ENCODE measurements around the gene LSAMP. TPM values are rescaled to one million over a fixed set of nuclear protein-coding genes. Genes with fewer than 3 reads are reported as not detected.

Gene LSAMP
- total and polyA plus RNA-seq, 2 donors (not counting 1 experiment from before 2014, with no cell fraction given) = not detected

DNA sequence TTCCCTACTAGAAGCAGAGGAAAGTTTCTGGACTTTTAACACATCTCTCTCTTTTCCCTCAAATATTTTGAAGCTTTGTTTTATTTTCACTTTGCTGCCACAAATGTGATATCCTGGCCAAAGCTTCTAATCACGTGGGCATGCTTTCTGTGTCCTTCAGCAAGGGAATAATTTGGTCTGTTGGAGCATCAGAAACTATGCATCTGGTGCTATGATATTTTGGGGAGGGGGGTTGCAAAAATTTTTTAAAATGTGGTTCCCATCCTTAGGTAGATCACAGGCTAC lies 567.7 kb downstream of the LSAMP start:
- no peak for TF ChIP-seq EZH2 (IDR thresholded peaks at IDR 0.05; ENCODE audit: borderline replicate concordance, insufficient read depth, low read depth, low read length, poor library complexity, severe bottlenecking)
- no peak overlapping the region for H3K4me3 ChIP-seq (ENCODE audit: control extremely low read depth in 1 of 5, extremely low read depth in 1 of 5, insufficient read depth in 1 of 5, low read depth in 2 of 5, low read length in 4 of 5)
- H3K4me2 ChIP-seq (replicated peaks; ENCODE audit: low read depth, low read length, poor library complexity, severe bottlenecking) = no peak overlapping the region
- H3K4me1 ChIP-seq (ENCODE audit: control insufficient read depth in 2 of 2, insufficient read depth in 2 of 2, low read length in 2 of 2) = no peaks in the 10 kb centered on the region
- WGBS (ENCODE audit: insufficient coverage) = 11% methylated on average over 1 of the region's 1 CpG
- H3K79me2 ChIP-seq (ENCODE audit: control insufficient read depth, insufficient read depth, low read length) = no peaks in the 10 kb centered on the region
- H3K27me3 ChIP-seq (replicated peaks in 1 of 4; ENCODE audit: control extremely low read depth in 1 of 4, control insufficient read depth in 3 of 4, insufficient read depth in 4 of 4, low read length in 3 of 4) = no peaks in the 10 kb centered on the region
- H2AFZ ChIP-seq (ENCODE audit: insufficient read depth, low read depth, low read length, poor library complexity, severe bottlenecking) = no peak overlapping the region
- intact Hi-C loops (cut with micrococcal nuclease) = no loop called here
- DNase-seq (no peak), ATAC-seq (ENCODE audit: low read depth) (no peak)
- no peak overlapping the region for H3K9ac ChIP-seq (ENCODE audit: low read length)
- Mint-ChIP-seq H3K4me1 (no peaks in the 10 kb centered on the region), H3K27me3 (peaks cover 9% of the 10 kb centered on the region), H3K9me3 (ENCODE audit: insufficient read depth) (no peaks in the 10 kb centered on the region), H3K4me3 (no peak overlapping the region), H3K27ac (no peak overlapping the region)
- no peak overlapping the region for H3K27ac ChIP-seq (ENCODE audit: low read length in 2 of 2)
- no peaks in the 10 kb centered on the region for H3K36me3 ChIP-seq (replicated peaks in 1 of 2; ENCODE audit: control extremely low read depth in 1 of 2, control insufficient read depth in 1 of 2, extremely low read depth in 1 of 2, insufficient read depth in 2 of 2, low read length in 1 of 2)
- CTCF ChIA-PET = no interaction called here
- H4K20me1 ChIP-seq (ENCODE audit: control insufficient read depth, insufficient read depth, low read length, poor library complexity, severe bottlenecking) = no peaks in the 10 kb centered on the region
- no peaks in the 10 kb centered on the region for H3K9me3 ChIP-seq (ENCODE audit: control extremely low read depth in 1 of 3, control insufficient read depth in 2 of 3, insufficient read depth in 1 of 3, low read length in 2 of 3)
- POLR2A ChIA-PET = no interaction called here

DNA sequence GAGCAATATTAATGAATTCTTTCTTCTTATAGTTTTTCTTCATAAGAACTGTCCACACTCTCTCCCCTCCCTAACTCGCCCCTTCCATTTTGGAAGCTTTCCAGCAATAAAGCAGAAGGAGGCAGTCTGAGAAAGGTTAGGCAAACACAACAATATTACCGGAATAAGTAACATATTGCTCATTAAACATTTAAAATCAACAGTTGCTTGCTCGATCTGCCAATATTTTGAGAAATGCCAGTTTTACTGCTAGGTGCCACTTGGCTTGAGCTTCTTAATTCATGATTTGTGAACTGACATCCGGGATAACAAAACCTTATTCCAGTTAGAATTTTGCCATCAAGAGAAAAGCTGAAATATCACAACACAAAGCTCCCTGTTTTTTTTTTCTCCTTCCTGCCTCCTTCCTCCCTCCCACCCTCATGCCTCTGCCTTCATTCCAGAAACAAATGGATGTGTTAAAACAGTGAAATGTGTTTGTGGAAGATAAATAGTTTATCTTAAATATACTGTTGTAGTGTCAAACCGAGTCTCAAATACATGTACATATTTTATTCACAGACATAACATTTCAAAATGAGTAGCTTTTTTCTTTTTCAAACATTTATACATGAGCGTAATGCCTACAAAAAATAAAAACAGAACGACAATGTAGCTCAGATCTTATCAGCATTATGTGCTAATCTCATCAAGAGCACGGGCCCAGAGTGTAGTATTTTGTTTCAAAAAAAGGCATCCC lies 568.2 kb downstream of the LSAMP start:
- H3K9me3 Mint-ChIP-seq (ENCODE audit: insufficient read depth) = no peaks in the 10 kb centered on the region
- Histone ChIP-seq H3K79me2 (ENCODE audit: control insufficient read depth, insufficient read depth, low read length) (no peaks in the 10 kb centered on the region), H3K27ac (ENCODE audit: low read length in 2 of 2) (no peak overlapping the region), H3K9me3 (ENCODE audit: control extremely low read depth in 1 of 3, control insufficient read depth in 2 of 3, insufficient read depth in 1 of 3, low read length in 2 of 3) (no peaks in the 10 kb centered on the region), H3K36me3 (replicated peaks in 1 of 2; ENCODE audit: control extremely low read depth in 1 of 2, control insufficient read depth in 1 of 2, extremely low read depth in 1 of 2, insufficient read depth in 2 of 2, low read length in 1 of 2) (no peaks in the 10 kb centered on the region), H3K4me2 (replicated peaks; ENCODE audit: low read depth, low read length, poor library complexity, severe bottlenecking) (no peak overlapping the region), H4K20me1 (ENCODE audit: control insufficient read depth, insufficient read depth, low read length, poor library complexity, severe bottlenecking) (no peaks in the 10 kb centered on the region), H3K4me1 (ENCODE audit: control insufficient read depth in 2 of 2, insufficient read depth in 2 of 2, low read length in 2 of 2) (no peaks in the 10 kb centered on the region), H3K27me3 (replicated peaks in 1 of 4; ENCODE audit: control extremely low read depth in 1 of 4, control insufficient read depth in 3 of 4, insufficient read depth in 4 of 4, low read length in 3 of 4) (no peaks in the 10 kb centered on the region), H3K4me3 (ENCODE audit: control extremely low read depth in 1 of 5, extremely low read depth in 1 of 5, insufficient read depth in 1 of 5, low read depth in 2 of 5, low read length in 4 of 5) (no peak overlapping the region), H3K9ac (ENCODE audit: low read length) (no peak overlapping the region), H2AFZ (ENCODE audit: insufficient read depth, low read depth, low read length, poor library complexity, severe bottlenecking) (no peak overlapping the region)
- DNase-seq (no peak), ATAC-seq (ENCODE audit: low read depth) (no peak)
- H3K4me3 Mint-ChIP-seq = no peak overlapping the region
- peaks cover 11% of the 10 kb centered on the region for H3K27me3 Mint-ChIP-seq
- TF ChIP-seq, protein P1, sequence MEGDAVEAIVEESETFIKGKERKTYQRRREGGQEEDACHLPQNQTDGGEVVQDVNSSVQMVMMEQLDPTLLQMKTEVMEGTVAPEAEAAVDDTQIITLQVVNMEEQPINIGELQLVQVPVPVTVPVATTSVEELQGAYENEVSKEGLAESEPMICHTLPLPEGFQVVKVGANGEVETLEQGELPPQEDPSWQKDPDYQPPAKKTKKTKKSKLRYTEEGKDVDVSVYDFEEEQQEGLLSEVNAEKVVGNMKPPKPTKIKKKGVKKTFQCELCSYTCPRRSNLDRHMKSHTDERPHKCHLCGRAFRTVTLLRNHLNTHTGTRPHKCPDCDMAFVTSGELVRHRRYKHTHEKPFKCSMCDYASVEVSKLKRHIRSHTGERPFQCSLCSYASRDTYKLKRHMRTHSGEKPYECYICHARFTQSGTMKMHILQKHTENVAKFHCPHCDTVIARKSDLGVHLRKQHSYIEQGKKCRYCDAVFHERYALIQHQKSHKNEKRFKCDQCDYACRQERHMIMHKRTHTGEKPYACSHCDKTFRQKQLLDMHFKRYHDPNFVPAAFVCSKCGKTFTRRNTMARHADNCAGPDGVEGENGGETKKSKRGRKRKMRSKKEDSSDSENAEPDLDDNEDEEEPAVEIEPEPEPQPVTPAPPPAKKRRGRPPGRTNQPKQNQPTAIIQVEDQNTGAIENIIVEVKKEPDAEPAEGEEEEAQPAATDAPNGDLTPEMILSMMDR (IDR thresholded peaks at IDR 0.05) = no peak
- TF ChIP-seq EZH2 (IDR thresholded peaks at IDR 0.05; ENCODE audit: borderline replicate concordance, insufficient read depth, low read depth, low read length, poor library complexity, severe bottlenecking) = no peak
- intact Hi-C loops (cut with micrococcal nuclease) = no loop called here
- no peak overlapping the region for H3K27ac Mint-ChIP-seq
- POLR2A ChIA-PET = no interaction called here
- CTCF ChIA-PET = no interaction called here
- H3K4me1 Mint-ChIP-seq = no peaks in the 10 kb centered on the region
- 28% methylated on average over 5 of the region's 8 CpGs for WGBS (ENCODE audit: insufficient coverage)
